Testis (tissue), 2 donors: ENCODE results near the gene DAND5.

Source experiments
- POLR2A ChIP-seq: fragments of 450-650 bp; IDR thresholded peaks from one replicate; pipeline ENCODE4 v1.6.1; 2017; ENCODE audit warnings: antibody characterized with exemption, mild to moderate bottlenecking, moderate library complexity
- TF ChIP-seq, protein P1 (sequence below), 3 experiments: fragments of 450-650 bp in 2 of 3; fragments of 200-600 bp in 1 of 3; sonication (generic) in 1 of 3; IDR thresholded peaks; one replicate each; pipeline ENCODE4 v1.5.1; 2016 to 2019; ENCODE audit warnings: antibody characterized with exemption in 3 of 3, mild to moderate bottlenecking in 2 of 3, moderate library complexity in 1 of 3

DNA sequence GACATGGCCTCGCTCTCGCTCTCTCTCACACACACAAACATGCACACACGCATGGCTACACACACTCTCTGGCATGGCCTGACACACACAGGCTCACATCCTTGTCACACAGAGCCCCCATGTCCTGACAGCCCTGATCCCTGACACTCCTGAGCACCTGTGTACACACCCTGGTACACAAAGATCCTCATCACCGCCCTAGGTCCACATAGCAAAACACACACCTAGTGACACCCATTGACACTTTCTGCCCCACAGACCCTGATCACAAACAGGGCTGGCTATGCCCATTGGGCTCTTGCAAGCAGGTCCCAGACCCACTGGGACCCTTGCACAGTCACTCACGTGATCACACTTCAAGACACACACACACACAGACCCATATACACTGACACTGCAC lies 21.9 kb downstream of the DAND5 start:
- TF ChIP-seq, protein P1, sequence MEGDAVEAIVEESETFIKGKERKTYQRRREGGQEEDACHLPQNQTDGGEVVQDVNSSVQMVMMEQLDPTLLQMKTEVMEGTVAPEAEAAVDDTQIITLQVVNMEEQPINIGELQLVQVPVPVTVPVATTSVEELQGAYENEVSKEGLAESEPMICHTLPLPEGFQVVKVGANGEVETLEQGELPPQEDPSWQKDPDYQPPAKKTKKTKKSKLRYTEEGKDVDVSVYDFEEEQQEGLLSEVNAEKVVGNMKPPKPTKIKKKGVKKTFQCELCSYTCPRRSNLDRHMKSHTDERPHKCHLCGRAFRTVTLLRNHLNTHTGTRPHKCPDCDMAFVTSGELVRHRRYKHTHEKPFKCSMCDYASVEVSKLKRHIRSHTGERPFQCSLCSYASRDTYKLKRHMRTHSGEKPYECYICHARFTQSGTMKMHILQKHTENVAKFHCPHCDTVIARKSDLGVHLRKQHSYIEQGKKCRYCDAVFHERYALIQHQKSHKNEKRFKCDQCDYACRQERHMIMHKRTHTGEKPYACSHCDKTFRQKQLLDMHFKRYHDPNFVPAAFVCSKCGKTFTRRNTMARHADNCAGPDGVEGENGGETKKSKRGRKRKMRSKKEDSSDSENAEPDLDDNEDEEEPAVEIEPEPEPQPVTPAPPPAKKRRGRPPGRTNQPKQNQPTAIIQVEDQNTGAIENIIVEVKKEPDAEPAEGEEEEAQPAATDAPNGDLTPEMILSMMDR (IDR thresholded peaks at IDR 0.05), result no peak
- no peak for TF ChIP-seq POLR2A
